ENCODE measurements around the gene TMUB1. TPM values are rescaled to one million over a fixed set of nuclear protein-coding genes. Genes with fewer than 3 reads are reported as not detected.

Gene TMUB1, protein sequence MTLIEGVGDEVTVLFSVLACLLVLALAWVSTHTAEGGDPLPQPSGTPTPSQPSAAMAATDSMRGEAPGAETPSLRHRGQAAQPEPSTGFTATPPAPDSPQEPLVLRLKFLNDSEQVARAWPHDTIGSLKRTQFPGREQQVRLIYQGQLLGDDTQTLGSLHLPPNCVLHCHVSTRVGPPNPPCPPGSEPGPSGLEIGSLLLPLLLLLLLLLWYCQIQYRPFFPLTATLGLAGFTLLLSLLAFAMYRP
- 34.9 and 41.5 TPM in 2 replicates for total RNA-seq

DNA sequence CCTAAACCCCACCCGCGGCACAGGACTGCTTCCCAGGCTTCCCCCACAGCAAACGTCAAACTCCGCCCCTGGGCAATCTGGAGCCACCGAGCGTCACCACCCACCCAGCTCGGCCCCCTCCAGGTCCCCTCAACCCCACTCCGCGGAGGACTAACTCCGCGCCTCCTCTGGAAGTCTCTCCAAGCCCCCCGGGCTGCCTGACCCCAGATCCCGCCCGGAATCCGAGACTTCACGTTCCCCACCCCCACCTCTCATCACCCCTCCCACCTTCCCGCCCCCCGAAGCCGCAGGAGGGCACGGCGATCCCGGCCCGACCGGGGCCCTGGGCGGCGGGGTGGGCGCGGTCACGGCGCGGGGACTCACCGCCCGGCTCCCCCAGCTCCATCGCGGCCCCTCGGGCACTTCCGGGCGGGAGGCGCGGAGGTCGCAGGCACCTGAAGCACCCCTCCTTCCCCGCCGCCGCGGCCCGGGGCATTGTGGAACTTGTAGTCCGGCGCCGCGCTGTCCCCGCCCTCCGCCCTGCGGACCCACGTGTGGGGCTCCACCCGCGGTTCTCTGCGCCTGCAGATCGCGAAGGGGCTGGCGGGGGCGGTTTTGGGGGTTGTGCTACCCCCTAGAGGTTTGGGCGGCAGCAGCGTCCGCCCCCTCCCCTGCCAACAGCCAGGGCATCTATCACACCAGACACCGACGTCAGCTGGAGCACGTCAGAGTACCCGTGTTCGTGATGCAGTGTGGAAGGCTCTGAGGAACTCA is at the start of gene TMUB1:
Gene TMUB1, minus strand, starts transcription at position 423 of the 753 bp plus-strand sequence. CDS start 930 bp downstream, outside the sequence.
- DNase-seq (ENCODE audit: low read depth): no peak

DNA sequence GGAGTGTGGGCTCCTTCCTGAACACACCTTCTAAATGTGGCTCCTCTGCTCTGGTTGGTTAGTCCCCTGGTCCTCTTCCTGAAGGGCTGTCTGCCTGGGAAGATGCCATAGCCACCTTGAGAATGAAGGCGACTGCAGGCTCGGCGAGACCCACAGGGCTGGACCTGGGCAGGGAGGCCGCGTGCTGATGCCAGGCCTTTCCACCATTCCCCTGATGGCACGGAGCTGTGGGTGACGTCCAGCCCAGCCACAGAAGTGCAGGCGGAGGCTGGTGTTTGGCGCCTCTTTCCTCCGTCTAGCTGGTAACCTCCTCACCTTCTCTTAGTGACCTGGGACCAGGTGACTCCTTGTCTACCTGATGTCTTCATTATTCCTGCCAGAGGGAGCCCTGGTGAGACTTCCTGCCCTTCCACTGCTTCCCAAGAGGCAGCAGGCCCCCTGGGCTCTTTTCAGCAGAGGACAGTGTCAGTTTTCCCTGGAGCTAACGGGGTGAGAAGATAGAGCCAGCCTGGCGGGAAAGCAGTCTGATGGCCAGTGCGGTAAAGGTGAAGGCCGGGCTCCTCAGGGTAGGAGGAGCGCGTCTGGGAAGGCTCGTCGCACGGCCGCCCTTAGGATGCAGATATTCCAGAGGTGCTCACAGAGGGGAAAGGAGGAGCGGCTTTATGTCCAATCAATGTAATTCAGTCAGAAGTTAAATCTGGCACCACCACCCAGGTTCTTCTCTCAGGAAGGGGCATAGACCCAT is 49.3 kb upstream of the TMUB1 start:
- DNase-seq (ENCODE audit: low read depth): no peak

DNA sequence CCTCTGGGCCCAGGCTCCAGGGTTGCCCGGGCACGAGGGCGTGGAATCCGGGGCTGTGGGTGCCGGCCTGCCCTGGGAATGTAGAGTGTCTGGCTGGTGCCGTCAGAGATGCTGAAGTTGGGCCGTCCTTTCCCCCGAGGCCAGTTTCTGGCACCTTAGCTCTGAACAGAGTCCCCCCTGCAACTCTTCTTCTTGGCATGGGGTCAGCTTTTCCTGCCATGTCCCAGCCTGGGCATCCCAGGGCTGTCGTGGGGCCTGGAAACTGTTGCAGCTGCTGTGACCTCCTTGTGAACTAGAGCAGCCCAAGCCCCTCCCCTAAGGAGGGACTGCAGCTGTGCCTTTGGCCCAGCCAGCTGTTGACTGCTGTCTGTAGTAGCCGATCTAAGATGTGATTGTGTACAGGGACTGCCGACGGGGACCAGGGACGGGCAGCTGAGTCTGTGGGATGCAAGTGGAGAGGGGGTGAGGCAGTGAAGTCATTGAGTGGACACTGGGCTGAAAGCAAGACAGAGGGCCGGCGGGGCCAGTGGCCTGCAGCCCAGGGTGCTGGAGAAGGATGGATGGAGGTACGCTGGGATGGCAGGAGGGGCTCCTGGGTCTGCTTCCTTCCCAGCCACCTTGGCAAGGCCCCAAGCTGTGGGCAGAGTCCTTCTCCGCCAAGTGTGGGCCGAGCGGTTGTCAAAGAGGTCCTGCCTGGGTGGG is 48.5 kb upstream of the TMUB1 start:
- DNase-seq (ENCODE audit: low read depth): no peak

DNA sequence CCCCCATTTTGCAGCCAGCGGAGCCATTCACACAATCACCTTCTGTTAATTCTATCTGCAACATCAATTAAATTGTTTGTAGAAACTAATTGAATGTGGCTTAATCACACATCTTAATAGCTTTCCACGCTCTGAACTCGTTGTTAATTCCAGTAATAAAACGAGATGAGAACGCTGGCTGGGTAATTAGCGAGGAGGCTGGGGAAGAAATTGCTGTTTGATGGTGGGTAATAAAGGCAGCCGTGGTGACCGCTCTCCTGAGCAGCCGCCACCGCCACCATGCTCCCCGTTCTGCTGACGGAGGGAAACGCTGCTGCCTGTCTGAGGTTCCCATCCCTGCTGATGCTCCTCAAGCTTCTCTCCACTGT is 47.9 kb upstream of the TMUB1 start:
- DNase-seq (ENCODE audit: low read depth): no peak

DNA sequence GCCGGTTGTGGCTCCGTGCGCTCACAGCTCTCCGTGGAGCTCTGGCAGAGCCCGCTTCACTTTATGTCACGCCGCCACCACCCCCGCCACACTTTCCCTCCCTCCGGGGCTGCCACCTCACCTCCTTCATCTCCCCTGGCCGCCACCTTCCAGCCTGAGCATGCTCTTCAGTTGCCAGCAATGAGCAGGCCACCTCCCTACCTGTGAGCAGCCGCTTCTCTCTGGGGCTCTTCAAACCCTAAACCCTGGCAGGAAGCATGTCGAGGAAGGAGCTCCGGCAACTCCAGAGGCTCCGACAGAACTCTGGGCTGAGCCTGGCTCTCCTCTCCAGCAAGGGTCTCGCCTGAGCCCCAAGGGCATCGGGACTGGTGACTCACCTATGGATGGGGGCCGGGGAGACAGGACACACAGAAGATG is 47.5 kb upstream of the TMUB1 start:
- DNase-seq (ENCODE audit: low read depth): no peak

DNA sequence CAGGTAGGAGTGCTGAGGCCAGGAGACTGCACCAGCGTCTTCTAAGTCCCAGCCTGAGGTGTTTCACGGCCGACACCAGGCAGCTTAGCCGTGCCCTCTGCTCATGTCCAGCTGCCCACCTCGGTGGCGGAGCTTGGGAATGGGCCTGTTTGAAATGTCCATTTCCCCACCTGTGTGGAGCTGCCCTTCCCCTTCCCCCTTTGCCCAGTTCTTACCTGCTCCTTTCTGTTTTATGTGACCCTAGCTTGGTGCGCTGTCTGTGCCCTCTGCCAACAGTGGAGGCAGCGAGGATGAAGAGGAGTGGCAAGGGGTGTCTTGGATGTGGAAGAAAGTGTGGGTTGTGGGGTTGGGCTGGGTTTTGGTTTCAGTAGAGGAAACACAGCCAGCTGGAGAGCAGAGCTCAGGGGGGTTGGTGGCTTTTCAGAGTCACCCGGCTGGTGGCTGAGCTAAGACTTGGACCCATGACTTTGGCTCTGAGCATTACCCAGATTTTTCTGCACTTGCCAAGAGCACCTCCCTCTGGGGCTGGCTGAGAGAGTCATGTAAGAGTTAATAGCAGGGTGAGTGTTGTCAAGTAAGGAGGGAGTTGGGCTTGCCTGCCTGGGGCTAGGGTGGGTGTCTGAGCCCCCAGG is 46.8 kb upstream of the TMUB1 start:
- DNase-seq (ENCODE audit: low read depth): no peak

DNA sequence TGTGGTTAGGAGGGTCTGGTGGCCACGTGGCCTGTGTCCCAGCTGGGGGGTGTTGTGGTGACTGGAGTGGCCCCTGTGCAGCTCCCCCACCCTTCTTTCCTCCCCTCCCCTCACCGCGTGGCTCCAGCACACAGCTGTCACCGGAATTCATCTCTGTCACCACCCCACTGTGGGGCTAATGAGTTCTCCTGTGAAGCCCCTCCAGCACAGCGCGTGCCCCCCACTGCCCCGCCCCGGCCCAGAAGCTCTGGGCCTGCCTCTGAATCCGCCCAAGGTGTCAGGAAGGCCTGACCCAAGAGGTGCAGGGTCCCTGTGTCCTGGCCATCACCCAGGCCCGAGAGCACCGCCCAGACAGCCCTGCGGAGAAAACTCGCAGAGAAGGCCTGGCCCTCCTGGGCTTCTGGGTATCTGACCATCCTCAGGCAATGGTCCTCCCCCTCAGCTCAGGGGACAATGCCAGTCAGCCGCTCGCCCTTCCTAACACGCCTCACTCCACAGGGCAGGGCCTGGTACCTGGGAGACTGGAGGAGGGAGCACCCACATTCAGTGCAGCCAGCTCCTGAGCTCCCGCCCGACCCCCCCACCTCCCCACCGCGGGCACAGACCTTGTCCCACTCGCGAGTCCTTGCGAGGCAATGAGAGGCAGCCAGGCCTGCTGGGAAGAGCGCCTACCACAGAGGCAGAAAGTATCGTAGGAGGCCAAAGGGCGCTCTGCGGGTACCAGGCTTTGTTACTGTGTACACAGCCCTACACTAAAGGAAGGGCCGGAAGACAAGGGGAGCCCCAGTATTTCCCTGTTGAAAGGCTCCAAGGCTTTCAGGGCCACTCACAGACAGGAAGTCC is 46.0 kb upstream of the TMUB1 start:
- no peak for DNase-seq (ENCODE audit: low read depth)

DNA sequence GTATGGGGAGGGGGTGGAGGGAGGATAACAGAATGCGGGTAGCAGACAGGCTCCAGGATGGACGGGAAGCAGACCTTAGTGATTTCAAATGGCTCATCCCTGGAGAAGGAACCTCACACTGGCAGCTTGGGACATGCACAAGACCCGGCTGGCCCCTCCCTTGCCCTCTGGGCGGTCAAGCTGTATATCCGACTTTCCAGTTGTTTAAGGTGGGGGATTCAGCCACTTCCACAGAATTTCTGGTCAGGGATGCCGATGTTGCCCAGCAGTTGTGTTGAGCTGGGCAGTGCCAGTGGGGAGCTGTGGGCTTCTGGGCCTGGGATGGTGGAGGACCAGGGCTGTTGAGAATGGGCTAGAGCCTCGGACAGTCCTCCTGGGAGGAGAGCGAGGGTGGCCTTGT is 45.4 kb upstream of the TMUB1 start:
- no peak for DNase-seq (ENCODE audit: low read depth)

DNA sequence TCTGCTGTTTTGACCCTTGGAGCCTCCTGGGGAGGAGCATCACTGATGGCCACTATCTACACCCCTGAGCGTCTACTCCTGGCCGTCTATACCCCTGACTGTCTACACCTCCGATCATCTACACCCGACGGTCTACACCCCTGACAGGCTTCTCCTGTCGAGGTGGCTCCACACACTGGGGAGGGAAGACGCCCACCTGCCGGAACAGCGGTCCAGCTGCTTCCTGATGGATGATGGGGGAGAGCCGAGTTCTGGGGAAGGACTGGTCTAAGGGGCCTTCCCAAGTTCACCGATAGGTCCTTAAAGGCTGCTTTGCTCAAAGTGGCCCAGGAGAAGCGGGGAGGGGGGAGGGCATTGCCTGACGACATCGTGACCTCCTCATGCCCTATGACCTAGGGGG is 44.9 kb upstream of the TMUB1 start:
- DNase-seq (ENCODE audit: low read depth): no peak

DNA sequence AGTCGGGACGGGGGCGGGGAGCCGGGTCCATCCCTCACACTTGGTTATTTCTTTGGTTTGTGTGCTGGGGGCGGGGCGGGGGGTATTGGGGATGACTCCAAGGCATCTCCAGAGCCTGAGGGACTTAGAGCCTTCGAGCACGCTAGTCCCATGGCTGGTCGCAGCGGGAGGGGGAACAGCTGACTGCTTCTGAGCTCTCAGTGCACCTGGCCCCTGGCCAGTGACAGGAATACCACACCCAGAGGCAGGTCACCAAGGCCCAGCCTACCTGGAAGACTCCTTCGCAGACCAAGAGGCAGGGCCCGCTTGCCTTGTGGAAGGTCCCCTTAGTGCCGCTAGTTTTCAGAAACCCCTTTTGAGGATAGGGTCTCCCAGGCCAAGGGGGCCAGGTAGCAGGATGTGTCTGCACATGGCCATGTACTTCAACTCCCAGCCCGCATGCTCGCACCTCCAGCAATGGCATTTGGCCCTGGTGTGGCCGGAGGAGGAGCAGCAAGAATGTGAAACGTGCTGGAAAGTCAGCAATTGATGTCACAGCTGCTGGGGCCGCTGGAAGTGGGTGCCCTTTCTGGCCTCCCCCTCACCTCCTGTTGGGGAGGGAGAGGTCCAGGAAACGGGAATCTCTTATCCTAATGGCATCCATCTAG is 43.3 kb upstream of the TMUB1 start:
- no peak for DNase-seq (ENCODE audit: low read depth)

DNA sequence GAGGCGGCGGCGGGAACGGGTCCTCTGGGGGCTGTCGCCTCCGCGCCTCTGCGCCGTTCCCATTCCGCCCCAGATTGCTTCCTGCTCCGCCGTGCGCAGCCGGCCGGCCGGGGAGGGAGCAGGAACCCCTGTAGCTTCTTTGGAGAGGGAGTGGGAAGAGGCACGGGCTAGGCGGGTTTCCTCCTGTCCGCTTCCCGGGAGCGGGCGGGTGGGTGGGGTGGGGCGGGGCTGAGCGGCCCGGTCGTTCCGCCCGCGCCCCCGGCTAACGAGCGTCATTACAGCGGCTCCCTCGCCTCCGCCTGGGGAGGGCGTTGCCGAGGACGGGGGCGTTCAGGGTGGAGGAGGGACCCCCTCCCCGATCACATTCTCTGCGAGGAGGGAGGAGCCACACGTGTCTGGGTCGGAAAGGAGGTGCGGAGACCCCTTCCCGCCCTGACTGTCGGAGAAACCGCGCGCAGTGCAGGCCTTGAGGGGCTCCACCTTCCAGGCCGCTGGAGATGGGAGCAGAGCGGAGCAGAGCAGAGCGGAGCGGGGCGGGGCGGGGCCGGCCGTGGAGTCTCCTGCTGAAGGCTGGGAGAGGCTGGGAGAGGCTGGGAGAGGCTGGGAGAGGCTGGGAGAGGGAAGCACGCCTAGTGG is 42.7 kb upstream of the TMUB1 start:
- DNase-seq (ENCODE audit: low read depth): no peak

DNA sequence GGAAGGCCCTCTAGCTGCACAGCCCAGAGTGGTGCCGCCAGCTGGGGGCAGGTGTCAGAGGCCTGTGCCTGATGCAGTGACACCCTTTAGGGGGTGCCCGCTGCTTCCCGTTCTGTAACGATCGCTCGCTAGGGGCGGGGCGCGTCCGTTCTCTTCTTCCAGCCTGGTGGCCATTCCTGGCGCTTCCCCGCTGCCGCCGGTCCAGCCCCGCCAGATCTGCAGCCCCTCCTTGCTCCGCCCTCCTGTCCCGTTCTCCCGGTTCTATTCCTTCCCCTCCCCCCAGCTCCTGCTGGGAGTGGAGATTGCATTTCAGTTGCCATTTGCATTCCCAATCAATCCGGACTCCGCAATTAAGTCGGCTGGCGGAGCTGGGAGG is 42.2 kb upstream of the TMUB1 start:
- no peak for DNase-seq (ENCODE audit: low read depth)

DNA sequence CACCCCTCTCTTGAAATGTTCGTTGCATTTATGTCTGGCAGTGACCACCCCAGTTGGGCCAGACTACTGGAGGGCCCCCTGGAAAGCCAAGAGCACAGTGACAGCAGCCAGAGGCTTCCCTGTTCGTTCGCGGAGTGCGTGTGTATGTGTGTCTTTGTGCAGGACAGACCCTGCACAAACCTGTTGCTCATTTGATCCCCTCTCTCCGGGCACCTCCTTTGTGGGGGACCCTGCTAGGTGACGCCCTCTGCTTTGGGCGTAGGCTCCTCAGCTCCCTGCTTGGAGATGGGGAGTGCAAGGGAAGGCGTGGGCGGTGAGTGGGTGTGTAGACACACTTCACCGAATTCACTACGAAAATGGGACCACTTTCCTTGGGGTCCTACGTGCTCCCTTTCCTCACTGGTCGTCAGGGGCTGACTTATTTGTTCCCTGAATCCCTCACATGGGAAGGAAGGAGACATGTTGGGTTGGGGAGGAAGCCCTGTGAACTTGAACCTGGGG is 41.7 kb upstream of the TMUB1 start:
- no peak for DNase-seq (ENCODE audit: low read depth)

DNA sequence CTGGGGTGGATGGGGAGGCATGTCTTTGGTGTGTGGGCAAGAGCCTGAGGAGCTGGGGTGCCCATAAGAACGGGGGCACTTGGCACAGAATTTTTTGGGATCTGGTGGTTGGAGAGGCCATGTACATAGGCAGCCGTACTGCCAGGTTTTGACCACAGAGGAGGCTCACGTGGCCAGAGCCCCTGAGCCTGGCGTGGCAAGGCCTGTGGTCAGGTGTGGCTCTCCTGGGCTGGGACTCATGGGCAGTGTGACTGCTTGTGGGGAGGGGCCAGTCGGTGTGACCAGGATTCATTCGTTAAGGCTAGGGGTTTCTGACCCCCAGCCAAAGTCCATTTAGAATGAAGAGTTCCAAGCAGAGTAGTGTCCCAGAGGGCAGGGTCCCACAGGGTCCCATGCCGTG is 41.2 kb upstream of the TMUB1 start:
- no peak for DNase-seq (ENCODE audit: low read depth)

DNA sequence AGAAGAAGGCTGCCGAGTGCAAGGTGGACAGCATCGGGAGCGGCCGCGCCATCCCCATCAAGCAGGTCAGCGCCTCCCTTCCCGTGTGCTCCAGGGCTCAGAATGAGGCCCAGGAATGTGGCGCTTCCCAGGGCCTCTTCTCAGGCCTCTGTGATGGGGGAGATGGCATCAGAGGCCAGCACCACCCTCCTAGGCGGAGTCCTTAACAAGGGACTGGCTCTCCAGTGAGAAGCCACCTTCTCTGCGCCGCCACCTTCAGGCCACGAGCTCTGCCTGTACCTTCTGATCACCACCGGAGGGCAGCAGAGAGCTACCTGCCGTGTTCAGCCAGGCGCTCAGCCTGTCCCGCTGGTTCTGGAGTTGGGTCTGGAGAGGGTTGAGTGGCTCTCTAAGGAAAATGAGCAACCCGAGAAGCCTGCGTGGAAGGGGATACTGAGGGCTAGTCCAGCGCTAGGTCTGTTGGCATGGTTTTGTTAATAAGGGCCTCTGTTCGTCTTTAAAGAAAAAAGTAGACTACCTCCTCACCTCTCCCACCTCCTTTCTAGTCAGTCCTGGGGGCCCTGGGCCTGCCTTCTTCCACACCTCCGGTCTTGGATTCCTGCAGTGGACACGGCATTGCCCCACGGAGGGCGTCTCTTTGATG is 40.6 kb upstream of the TMUB1 start:
- peak; percentile 57 for DNase-seq (ENCODE audit: low read depth)

DNA sequence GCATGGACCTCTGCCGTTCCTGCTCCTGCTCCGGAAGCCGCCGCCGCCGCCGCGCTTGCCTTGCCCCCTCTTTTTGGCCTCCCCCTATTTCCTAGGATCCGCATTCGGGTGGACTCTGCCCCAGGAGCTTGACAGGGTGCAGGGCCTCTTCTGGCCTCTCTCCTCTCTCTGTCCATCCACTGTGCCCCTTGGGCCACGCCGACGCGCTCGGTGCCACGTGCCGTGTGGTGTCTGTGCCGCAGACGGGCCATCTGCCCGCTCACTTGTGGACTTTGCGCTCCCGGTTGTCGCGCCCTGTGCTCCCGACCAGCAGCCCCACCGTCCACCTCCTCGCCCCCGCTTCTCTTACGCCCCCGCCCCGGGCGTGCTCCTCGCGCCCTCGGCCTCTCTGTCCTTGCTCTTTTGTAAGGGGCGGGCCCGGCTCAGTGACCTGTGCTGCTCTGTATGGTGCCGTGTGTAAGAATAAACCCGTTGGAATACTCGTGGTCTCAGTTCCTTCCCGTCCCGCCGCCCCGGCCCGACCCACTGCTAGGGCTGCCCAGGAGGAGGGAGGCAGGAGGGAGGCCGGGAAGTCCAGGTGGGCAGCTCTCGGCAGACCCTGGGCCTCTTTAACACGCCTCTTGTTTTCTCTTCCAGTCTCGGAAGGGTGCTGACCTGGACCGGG is 40.0 kb upstream of the TMUB1 start:
- no peak for DNase-seq (ENCODE audit: low read depth)

DNA sequence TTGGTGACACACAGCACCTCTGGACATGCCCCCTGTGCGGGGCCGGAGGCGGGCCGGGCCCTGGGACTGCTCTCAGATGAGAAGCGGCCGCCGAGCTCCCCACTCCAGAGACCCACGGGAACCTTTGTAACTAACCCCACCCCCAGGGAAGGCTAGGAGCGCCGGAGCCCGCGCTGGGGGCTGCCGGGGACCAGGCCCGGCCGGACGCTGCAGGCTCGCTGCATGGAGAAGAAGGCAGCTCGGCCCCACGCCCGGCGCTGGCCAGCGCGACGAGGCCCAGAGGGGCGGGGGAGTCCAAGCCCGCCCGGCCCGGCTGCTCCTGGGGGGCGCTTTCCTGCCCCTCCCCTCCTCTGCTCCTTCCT is 39.5 kb upstream of the TMUB1 start:
- DNase-seq (ENCODE audit: low read depth): no peak

DNA sequence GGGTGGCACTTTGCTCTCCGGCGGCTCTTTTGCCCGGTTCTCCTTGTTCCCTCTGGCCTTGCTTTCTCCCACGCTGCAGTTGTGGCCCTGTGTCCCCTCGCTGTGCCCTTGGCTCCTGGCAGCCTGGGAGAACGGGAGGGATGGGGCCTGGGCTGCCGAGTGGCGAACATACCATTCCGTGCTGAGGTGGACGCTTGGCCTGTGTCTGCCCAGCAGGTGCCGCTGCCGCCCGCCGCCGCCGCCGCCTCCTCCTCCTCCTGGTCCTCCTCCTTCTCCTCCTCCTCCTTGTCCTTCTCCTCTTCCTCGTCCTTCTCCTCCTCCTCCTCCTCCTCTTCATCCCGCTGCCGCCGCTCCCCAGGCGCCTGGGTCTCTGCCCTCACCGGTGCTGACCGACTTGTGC is 39.0 kb upstream of the TMUB1 start:
- DNase-seq (ENCODE audit: low read depth): no peak

All from renal cortical epithelial cell (primary cell).